Esophagus muscularis mucosa (tissue), 4 donors: ENCODE results near the gene DNA2. TPM values are rescaled to one million over a fixed set of nuclear protein-coding genes. Genes with fewer than 3 reads are reported as not detected.

Source experiments
- DNase-seq: peaks from one replicate; pipeline ENCODE4 v3.0.0-alpha.2; 2017; ENCODE audit errors: extremely low spot score
- H3K27ac ChIP-seq, 4 donors: fragments of 200-600 bp; sonication (generic); replicated peaks in 1 of 4; 1 replicate in 3 of 4; 2 replicates in 1 of 4; pipeline ENCODE4 v1.5.1; 2016 to 2019; ENCODE audit warnings: mild to moderate bottlenecking in 1 of 4
- H3K27me3 ChIP-seq, 4 donors: fragments of 200-600 bp; sonication (generic); one replicate each; pipeline versions ENCODE4 v1.5.1 to v1.6.0; 2016 to 2019
- H3K36me3 ChIP-seq, 4 donors: fragments of 200-600 bp; sonication (generic); one replicate each; pipeline ENCODE4 v1.5.1; 2016 to 2019
- H3K4me1 ChIP-seq, 4 donors: fragments of 200-600 bp; sonication (generic); one replicate each; pipeline ENCODE4 v1.5.1; 2016 to 2019
- H3K4me3 ChIP-seq, 4 donors: fragments of 200-600 bp; sonication (generic); 1 replicate in 2 of 4; 2 replicates in 2 of 4; pipeline ENCODE4 v1.5.1; 2016 to 2019; ENCODE audit warnings: mild to moderate bottlenecking in 4 of 4, moderate library complexity in 1 of 4
- H3K9me3 ChIP-seq, 4 donors: fragments of 200-600 bp; sonication (generic); 1 replicate in 3 of 4; 2 replicates in 1 of 4; pipeline ENCODE4 v1.5.1; 2016 to 2019
- EP300 ChIP-seq: sonication (generic); formaldehyde crosslinking; IDR thresholded peaks from one replicate; pipeline ENCODE4 v1.6.1; 2017; ENCODE audit warnings: antibody characterized with exemption
- POLR2A ChIP-seq: fragments of 450-650 bp; IDR thresholded peaks from one replicate; pipeline ENCODE4 v1.6.1; 2017; ENCODE audit warnings: antibody characterized with exemption, moderate library complexity, mild to moderate bottlenecking, low read depth
- POLR2AphosphoS5 ChIP-seq, 2 donors: sonication (generic); formaldehyde crosslinking; IDR thresholded peaks; one replicate each; pipeline ENCODE4 v1.6.1; 2017; ENCODE audit warnings: antibody characterized with exemption in 2 of 2
- WGBS: methylation state at CpG from one replicate; pipeline ENCODE4 v1.1.5; 2018; 5-methylcytosine and 5-hydroxymethylcytosine counted together
- intact Hi-C: fragments of 100-400 bp; cut with DNase I; formaldehyde crosslinking; loops from one replicate; pipeline ENCODE4 v1.15.1; 2023
- total RNA-seq, 4 donors: library from RNA; depleted of rRNA; stranded (reverse); fragments of >200 nt; gene quantifications; one replicate each; pipeline versions ENCODE4 v1.1.0 to v1.2.1, GENCODE V29; 2016
- TF ChIP-seq, protein P1 (sequence below), 3 experiments: fragments of 200-600 bp in 2 of 3; fragments of 450-650 bp in 1 of 3; sonication (generic) in 2 of 3; IDR thresholded peaks; one replicate each; pipeline ENCODE4 v1.5.1; 2017 to 2019; ENCODE audit warnings: antibody characterized with exemption in 3 of 3, mild to moderate bottlenecking in 2 of 3, moderate library complexity in 1 of 3

The DNA2 gene
- total RNA-seq, 4 donors from 2014 or later, result 2.0 to 2.9 (median 2.6) TPM

GRCh38 chr10:68402276-68402675 lies 69.5 kb downstream of the DNA2 start:
- WGBS, result 77% methylated on average over 1 of the region's 1 CpG
- H3K4me1 ChIP-seq, result peaks cover 4 to 28% (median 13%) of the 10 kb centered on the region in 4 donors
- H3K9me3 ChIP-seq, result no peaks in the 10 kb centered on the region
- H3K27me3 ChIP-seq, result no peaks in the 10 kb centered on the region
- H3K4me3 ChIP-seq, result no peak overlapping the region
- DNase-seq, result no peak
- H3K36me3 ChIP-seq, result peaks cover 0 to 42% (median 28%) of the 10 kb centered on the region in 4 donors
- TF ChIP-seq POLR2A, result no peak
- TF ChIP-seq EP300, result no peak
- intact Hi-C loops, result no loop called here
- H3K27ac ChIP-seq, result no peak overlapping the region

GRCh38 chr10:68397005-68397404 lies 74.8 kb downstream of the DNA2 start:
- Histone ChIP-seq H3K36me3 (peaks cover 17 to 93% (median 64%) of the 10 kb centered on the region in 4 donors), H3K27ac (no peak overlapping the region), H3K4me1 (peaks cover 0 to 1% (median 0%) of the 10 kb centered on the region in 4 donors), H3K4me3 (no peak overlapping the region), H3K27me3 (no peaks in the 10 kb centered on the region), H3K9me3 (no peaks in the 10 kb centered on the region)
- no peak for DNase-seq
- intact Hi-C loops, result no loop called here
- WGBS, result 90% methylated on average over 1 of the region's 1 CpG
- TF ChIP-seq POLR2A, result no peak
- no peak for TF ChIP-seq POLR2AphosphoS5 (IDR thresholded peaks at IDR 0.05)
- no peak for TF ChIP-seq EP300
- TF ChIP-seq, protein P1, sequence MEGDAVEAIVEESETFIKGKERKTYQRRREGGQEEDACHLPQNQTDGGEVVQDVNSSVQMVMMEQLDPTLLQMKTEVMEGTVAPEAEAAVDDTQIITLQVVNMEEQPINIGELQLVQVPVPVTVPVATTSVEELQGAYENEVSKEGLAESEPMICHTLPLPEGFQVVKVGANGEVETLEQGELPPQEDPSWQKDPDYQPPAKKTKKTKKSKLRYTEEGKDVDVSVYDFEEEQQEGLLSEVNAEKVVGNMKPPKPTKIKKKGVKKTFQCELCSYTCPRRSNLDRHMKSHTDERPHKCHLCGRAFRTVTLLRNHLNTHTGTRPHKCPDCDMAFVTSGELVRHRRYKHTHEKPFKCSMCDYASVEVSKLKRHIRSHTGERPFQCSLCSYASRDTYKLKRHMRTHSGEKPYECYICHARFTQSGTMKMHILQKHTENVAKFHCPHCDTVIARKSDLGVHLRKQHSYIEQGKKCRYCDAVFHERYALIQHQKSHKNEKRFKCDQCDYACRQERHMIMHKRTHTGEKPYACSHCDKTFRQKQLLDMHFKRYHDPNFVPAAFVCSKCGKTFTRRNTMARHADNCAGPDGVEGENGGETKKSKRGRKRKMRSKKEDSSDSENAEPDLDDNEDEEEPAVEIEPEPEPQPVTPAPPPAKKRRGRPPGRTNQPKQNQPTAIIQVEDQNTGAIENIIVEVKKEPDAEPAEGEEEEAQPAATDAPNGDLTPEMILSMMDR (IDR thresholded peaks at IDR 0.05), result no peak

DNA sequence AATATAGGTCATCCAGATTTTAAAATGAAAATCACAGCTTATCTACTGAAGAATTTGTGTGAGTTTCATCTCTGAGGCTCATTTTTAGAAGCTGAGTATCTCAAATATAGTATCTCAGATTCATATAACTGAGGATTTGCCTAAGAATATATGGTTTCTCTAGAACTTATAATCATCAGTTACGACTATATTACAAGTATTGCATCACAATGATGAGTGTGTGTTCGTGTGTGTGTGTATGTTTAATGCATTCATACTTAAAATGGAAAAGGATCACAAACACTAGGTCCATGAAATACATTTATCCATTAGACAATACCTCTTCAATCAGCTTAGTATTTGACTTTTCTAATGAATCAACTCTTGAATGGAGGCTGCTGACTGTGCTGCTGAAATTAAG lies 86.0 kb downstream of the DNA2 start:
- intact Hi-C loops, result no loop called here
- TF ChIP-seq POLR2AphosphoS5 (IDR thresholded peaks at IDR 0.05) (no peak), EP300 (no peak), POLR2A (no peak)
- TF ChIP-seq, protein P1 (IDR thresholded peaks at IDR 0.05), result no peak
- Histone ChIP-seq H3K4me1 (no peaks in the 10 kb centered on the region), H3K9me3 (no peaks in the 10 kb centered on the region), H3K4me3 (no peak overlapping the region), H3K36me3 (peaks cover 20 to 99% (median 91%) of the 10 kb centered on the region in 4 donors), H3K27ac (no peak overlapping the region), H3K27me3 (no peaks in the 10 kb centered on the region)
- DNase-seq, result no peak
- WGBS, result 86% methylated on average over 2 of the region's 2 CpGs

DNA sequence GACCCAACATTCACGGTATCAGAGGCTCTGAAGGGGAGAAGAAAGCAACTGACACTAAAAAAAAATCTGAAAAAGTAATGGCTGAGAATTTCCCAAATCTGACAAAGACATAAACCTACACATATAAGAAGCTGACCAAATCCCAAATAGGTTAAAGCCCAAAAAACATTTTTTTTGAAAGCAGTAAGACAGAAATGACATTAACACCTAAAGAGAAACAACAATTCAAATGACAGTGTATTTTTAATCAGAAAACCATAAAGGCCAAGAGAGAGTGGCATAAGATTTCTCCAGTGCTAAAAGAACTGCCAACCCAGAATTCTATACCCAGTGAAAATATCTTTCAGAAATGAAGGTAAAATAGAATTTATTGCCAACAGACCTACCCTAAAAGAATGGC lies 100.2 kb downstream of the DNA2 start:
- WGBS, result 94% methylated on average over 1 of the region's 1 CpG
- H3K4me3 ChIP-seq, result no peak overlapping the region
- TF ChIP-seq POLR2AphosphoS5 (IDR thresholded peaks at IDR 0.05), result no peak
- TF ChIP-seq, protein P1 (IDR thresholded peaks at IDR 0.05), result no peak
- H3K27ac ChIP-seq, result no peak overlapping the region
- peaks cover 39 to 99% (median 64%) of the 10 kb centered on the region in 4 donors for H3K36me3 ChIP-seq
- DNase-seq, result no peak
- no peaks in the 10 kb centered on the region for H3K27me3 ChIP-seq
- intact Hi-C loops, result no loop called here
- H3K9me3 ChIP-seq, result peaks cover 0 to 14% (median 0%) of the 10 kb centered on the region in 4 donors
- H3K4me1 ChIP-seq, result no peaks in the 10 kb centered on the region

DNA sequence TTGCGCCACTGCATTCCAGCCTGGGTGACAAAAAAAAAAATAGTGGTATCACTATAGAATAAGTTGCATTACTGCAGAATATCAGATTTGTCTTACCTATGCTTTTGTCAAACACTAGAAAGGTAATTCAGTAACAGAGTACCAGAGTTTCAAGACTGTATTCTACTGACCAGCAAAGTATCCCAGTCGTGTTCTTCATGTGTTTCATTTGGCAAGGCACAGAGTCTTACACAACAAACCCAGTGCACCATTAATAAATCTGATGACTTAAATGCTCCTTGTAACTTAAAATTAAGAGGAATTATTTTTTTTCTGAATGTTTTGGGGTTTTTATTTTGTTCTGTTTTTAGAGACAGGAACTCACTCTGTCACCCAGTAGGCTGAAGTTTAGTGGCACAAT lies 104.7 kb downstream of the DNA2 start:
- no peaks in the 10 kb centered on the region for H3K27me3 ChIP-seq

More for the DNA sequence above, 104.7 kb downstream of the DNA2 start:
- Histone ChIP-seq H3K9me3 (peaks cover 0 to 9% (median 0%) of the 10 kb centered on the region in 4 donors), H3K4me3 (no peak overlapping the region), H3K4me1 (no peaks in the 10 kb centered on the region), H3K27ac (no peak overlapping the region), H3K36me3 (peaks cover 29 to 95% (median 55%) of the 10 kb centered on the region in 4 donors)
- intact Hi-C loops, result no loop called here
- TF ChIP-seq POLR2A, result no peak
- no peak for TF ChIP-seq EP300
- no peak for TF ChIP-seq POLR2AphosphoS5 (IDR thresholded peaks at IDR 0.05)
- TF ChIP-seq, protein P1 (IDR thresholded peaks at IDR 0.05), result no peak
- 81% methylated on average over 2 of the region's 2 CpGs for WGBS
- no peak for DNase-seq
